ENCODE results near the gene SMOC2. TPM values are rescaled to one million over a fixed set of nuclear protein-coding genes. Genes with fewer than 3 reads are reported as not detected.

The SMOC2 gene
- total and polyA plus RNA-seq, 2 of the 13 experiments (the other 11 are each of a cell fraction or from before 2014, with no cell fraction given), result not detected

GRCh38 chr6:168713839-168714238 is 272.9 kb downstream of the SMOC2 start (continued):
- TF ChIP-seq ZNF451 (CRISPR knock-in tag; IDR thresholded peaks at IDR 0.05), result no peak
- TF ChIP-seq CTCF (CRISPR knock-in tag; IDR thresholded peaks at IDR 0.05), result peak; percentile 28; the same call in 1 of the 2 replicates
- TF ChIP-seq KLF9 (CRISPR knock-in tag; IDR thresholded peaks at IDR 0.05; ENCODE audit: low read depth), result no peak
- peak; percentile 72 for TF ChIP-seq XRCC5 (optimal IDR thresholded peaks at IDR 0.05; ENCODE audit: low read length)
- no peak for TF ChIP-seq ZFP36 (IDR thresholded peaks at IDR 0.05; ENCODE audit: borderline replicate concordance, low read depth, low read length, partially characterized antibody)
- TF ChIP-seq LBX2 (CRISPR knock-in tag; IDR thresholded peaks at IDR 0.05; ENCODE audit: borderline replicate concordance), result no peak
- TF ChIP-seq ZNF280D (CRISPR knock-in tag; IDR thresholded peaks at IDR 0.05), result no peak
- TF ChIP-seq HMGA1 (CRISPR knock-in tag; conservative IDR thresholded peaks at IDR 0.05), result no peak
- TF ChIP-seq HNF4G (IDR thresholded peaks at IDR 0.05; ENCODE audit: borderline replicate concordance, low read depth, low read length), result 0 out of 2 replicates have a peak, but pooled peaks have one; percentile 21
- no peak for TF ChIP-seq HNF4G (CRISPR knock-in tag; IDR thresholded peaks at IDR 0.05; ENCODE audit: borderline replicate concordance, low read depth)
- TF ChIP-seq ZNF251 (CRISPR knock-in tag; IDR thresholded peaks at IDR 0.05), result no peak
- TF ChIP-seq ZNF75D (CRISPR knock-in tag; IDR thresholded peaks at IDR 0.05; ENCODE audit: borderline replicate concordance), result no peak
- TF ChIP-seq ZNF549 (CRISPR knock-in tag; IDR thresholded peaks at IDR 0.05), result no peak
- no peak for TF ChIP-seq GPBP1L1 (CRISPR knock-in tag; IDR thresholded peaks at IDR 0.05)
- no peak for TF ChIP-seq ZBTB46 (CRISPR knock-in tag; IDR thresholded peaks at IDR 0.05; ENCODE audit: borderline replicate concordance)
- no peak for TF ChIP-seq HNRNPUL1 (IDR thresholded peaks at IDR 0.05; ENCODE audit: low read depth, low read length)
- TF ChIP-seq ZSCAN29 (CRISPR knock-in tag; conservative IDR thresholded peaks at IDR 0.05), result no peak
- TF ChIP-seq DRAP1 (CRISPR knock-in tag; IDR thresholded peaks at IDR 0.05), result no peak
- no peak for TF ChIP-seq ZNF232 (CRISPR knock-in tag; IDR thresholded peaks at IDR 0.05; ENCODE audit: borderline replicate concordance)
- no peak for TF ChIP-seq NFATC3 (CRISPR knock-in tag; IDR thresholded peaks at IDR 0.05)

Measured in HepG2 (cell line).